Measurements from ENCODE around the gene ABCG8. TPM values are rescaled to one million over a fixed set of nuclear protein-coding genes. Genes with fewer than 3 reads are reported as not detected.

ABCG8 gene
- polyA plus RNA-seq, 1 donor (not counting 4 experiments of a cell fraction or from before 2014, with no cell fraction given) = not detected

DNA sequence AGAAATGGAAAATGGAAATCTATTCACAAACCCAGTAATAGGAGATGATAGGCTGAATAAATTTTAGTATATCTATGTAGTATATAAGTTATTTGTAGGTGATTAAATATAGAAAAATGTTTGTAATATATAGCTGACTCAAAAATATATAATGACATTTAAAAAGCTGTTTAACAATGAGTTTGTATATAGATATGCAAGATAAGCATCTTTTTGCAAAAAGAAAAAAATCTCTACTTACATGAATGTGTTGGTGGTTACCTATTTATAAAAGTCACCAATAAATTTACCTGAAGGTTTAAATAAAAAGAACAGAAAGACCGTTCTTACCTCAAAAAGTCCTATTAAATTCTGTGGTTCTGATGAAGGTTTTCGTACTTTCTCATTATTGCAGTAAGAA, 85.7 kb downstream of the ABCG8 start:
- Histone ChIP-seq H3K4me2 (ENCODE audit: control insufficient read depth, extremely low read depth, insufficient read depth, low read depth, low read length) (no peak overlapping the region), H3K9ac (ENCODE audit: control insufficient read depth, extremely low read depth, insufficient read depth, low read length) (no peak overlapping the region), H3K4me1 (ENCODE audit: control insufficient read depth, extremely low read depth, insufficient read depth, low read length) (no peaks in the 10 kb centered on the region), H3K79me2 (ENCODE audit: control insufficient read depth, insufficient read depth, low read length) (no peaks in the 10 kb centered on the region), H3K27ac (ENCODE audit: control insufficient read depth, insufficient read depth, low read length) (no peak overlapping the region), H3K9me3 (ENCODE audit: control insufficient read depth, low read depth, low read length) (no peaks in the 10 kb centered on the region), H3K9me1 (ENCODE audit: control insufficient read depth, extremely low read depth, insufficient read depth, low read length) (no peaks in the 10 kb centered on the region), H2AFZ (ENCODE audit: control insufficient read depth, low read length) (no peak overlapping the region), H3K27me3 (ENCODE audit: control insufficient read depth, extremely low read depth, insufficient read depth, low read length) (no peaks in the 10 kb centered on the region), H3K36me3 (ENCODE audit: control insufficient read depth in 2 of 2, extremely low read depth in 1 of 2, insufficient read depth in 2 of 2, low read length in 2 of 2) (peaks cover 11 to 16% of the 10 kb centered on the region in 2 experiments), H3K4me3 (ENCODE audit: control insufficient read depth in 2 of 3, extremely low read depth in 1 of 3, insufficient read depth in 2 of 3, low read depth in 1 of 3, low read length in 3 of 3) (no peak overlapping the region), H4K20me1 (ENCODE audit: control insufficient read depth, extremely low read depth, insufficient read depth, low read length) (no peaks in the 10 kb centered on the region)
- TF ChIP-seq, protein P1, sequence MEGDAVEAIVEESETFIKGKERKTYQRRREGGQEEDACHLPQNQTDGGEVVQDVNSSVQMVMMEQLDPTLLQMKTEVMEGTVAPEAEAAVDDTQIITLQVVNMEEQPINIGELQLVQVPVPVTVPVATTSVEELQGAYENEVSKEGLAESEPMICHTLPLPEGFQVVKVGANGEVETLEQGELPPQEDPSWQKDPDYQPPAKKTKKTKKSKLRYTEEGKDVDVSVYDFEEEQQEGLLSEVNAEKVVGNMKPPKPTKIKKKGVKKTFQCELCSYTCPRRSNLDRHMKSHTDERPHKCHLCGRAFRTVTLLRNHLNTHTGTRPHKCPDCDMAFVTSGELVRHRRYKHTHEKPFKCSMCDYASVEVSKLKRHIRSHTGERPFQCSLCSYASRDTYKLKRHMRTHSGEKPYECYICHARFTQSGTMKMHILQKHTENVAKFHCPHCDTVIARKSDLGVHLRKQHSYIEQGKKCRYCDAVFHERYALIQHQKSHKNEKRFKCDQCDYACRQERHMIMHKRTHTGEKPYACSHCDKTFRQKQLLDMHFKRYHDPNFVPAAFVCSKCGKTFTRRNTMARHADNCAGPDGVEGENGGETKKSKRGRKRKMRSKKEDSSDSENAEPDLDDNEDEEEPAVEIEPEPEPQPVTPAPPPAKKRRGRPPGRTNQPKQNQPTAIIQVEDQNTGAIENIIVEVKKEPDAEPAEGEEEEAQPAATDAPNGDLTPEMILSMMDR (optimal IDR thresholded peaks at IDR 0.05 in 1 of 3, IDR thresholded peaks at IDR 0.05 in 1 of 3, conservative IDR thresholded peaks at IDR 0.05 in 1 of 3; ENCODE audit: extremely low read depth in 1 of 3, insufficient read depth in 2 of 3, low read length in 3 of 3) = no peak
- no peak for TF ChIP-seq EZH2 (IDR thresholded peaks at IDR 0.05; ENCODE audit: low read length)
- dilution Hi-C loops (cut with MboI; ENCODE audit: extremely low pct_ligation_motif_present, low sequenced_read_pairs) = no loop called here
- FAIRE-seq (no peak), DNase-seq (ENCODE audit: low read depth, low spot score) (no peak)

DNA sequence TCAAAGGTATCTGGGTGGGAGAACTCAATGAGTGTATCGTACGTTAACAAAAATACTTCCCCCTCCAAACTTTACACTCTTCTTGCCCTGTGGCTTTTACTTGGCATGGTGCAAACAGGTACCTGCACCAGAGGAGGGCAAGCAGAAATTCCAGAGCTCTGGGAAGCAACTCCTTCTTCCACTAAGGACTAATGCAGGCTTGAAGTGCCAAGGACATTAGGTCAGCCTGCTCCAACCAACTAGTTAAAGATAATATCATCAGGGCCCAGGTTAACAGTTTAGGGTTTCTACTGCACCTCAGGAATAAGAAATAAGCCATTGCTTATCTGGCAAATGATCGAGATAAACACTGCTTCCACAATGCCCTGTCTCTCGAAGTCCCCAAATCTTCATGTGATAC, 86.7 kb downstream of the ABCG8 start:
- Histone ChIP-seq H4K20me1 (ENCODE audit: control insufficient read depth, extremely low read depth, insufficient read depth, low read length) (no peaks in the 10 kb centered on the region), H3K79me2 (ENCODE audit: control insufficient read depth, insufficient read depth, low read length) (no peaks in the 10 kb centered on the region), H3K9me3 (ENCODE audit: control insufficient read depth, low read depth, low read length) (no peaks in the 10 kb centered on the region), H3K9ac (ENCODE audit: control insufficient read depth, extremely low read depth, insufficient read depth, low read length) (no peak overlapping the region), H3K4me1 (ENCODE audit: control insufficient read depth, extremely low read depth, insufficient read depth, low read length) (no peaks in the 10 kb centered on the region), H3K9me1 (ENCODE audit: control insufficient read depth, extremely low read depth, insufficient read depth, low read length) (no peaks in the 10 kb centered on the region), H3K36me3 (ENCODE audit: control insufficient read depth in 2 of 2, extremely low read depth in 1 of 2, insufficient read depth in 2 of 2, low read length in 2 of 2) (peaks cover 11 to 17% of the 10 kb centered on the region in 2 experiments), H3K27me3 (ENCODE audit: control insufficient read depth, extremely low read depth, insufficient read depth, low read length) (no peaks in the 10 kb centered on the region), H2AFZ (ENCODE audit: control insufficient read depth, low read length) (no peak overlapping the region), H3K27ac (ENCODE audit: control insufficient read depth, insufficient read depth, low read length) (no peak overlapping the region), H3K4me3 (ENCODE audit: control insufficient read depth in 2 of 3, extremely low read depth in 1 of 3, insufficient read depth in 2 of 3, low read depth in 1 of 3, low read length in 3 of 3) (no peak overlapping the region), H3K4me2 (ENCODE audit: control insufficient read depth, extremely low read depth, insufficient read depth, low read depth, low read length) (no peak overlapping the region)
- FAIRE-seq = no peak
- no peak for DNase-seq (ENCODE audit: low read depth, low spot score)
- TF ChIP-seq EZH2 (IDR thresholded peaks at IDR 0.05; ENCODE audit: low read length) = no peak
- TF ChIP-seq, protein P1 (optimal IDR thresholded peaks at IDR 0.05 in 1 of 3, IDR thresholded peaks at IDR 0.05 in 1 of 3, conservative IDR thresholded peaks at IDR 0.05 in 1 of 3; ENCODE audit: extremely low read depth in 1 of 3, insufficient read depth in 2 of 3, low read length in 3 of 3) = no peak
- dilution Hi-C loops (cut with MboI; ENCODE audit: extremely low pct_ligation_motif_present, low sequenced_read_pairs) = no loop called here
